Liver (tissue), 9 donors: ENCODE results near the gene LCE2A. TPM values are rescaled to one million over a fixed set of nuclear protein-coding genes. Genes with fewer than 3 reads are reported as not detected.

Experiments
- DNase-seq: peaks from one replicate; pipeline ENCODE4 v3.0.0-alpha.2; 2017; ENCODE audit warnings: low spot score
- H3K27ac ChIP-seq, 2 donors: one replicate each; pipeline ENCODE4 v1.7.0; 2013; ENCODE audit warnings: inconsistent platforms in 2 of 2, low read length in 2 of 2, control low read depth in 1 of 2, low read depth in 1 of 2, mild to moderate bottlenecking in 1 of 2
- H3K27me3 ChIP-seq, 4 donors: one replicate each; pipeline versions ENCODE4 v1.6.1 to v1.7.0; 2013; ENCODE audit warnings: low read length in 3 of 4, inconsistent platforms in 1 of 4, mild to moderate bottlenecking in 1 of 4, moderate library complexity in 1 of 4; ENCODE audit not compliant: control insufficient read depth in 4 of 4, insufficient read depth in 4 of 4
- H3K36me3 ChIP-seq, 4 donors: one replicate each; pipeline versions ENCODE4 v1.6.1 to v1.7.0; 2013; ENCODE audit warnings: low read length in 3 of 4, mild to moderate bottlenecking in 3 of 4, low read depth in 1 of 4, moderate library complexity in 1 of 4; ENCODE audit not compliant: control insufficient read depth in 4 of 4, insufficient read depth in 3 of 4
- H3K4me1 ChIP-seq, 4 donors: one replicate each; pipeline versions ENCODE4 v1.6.1 to v1.7.0; 2013; ENCODE audit warnings: low read length in 3 of 4, mild to moderate bottlenecking in 3 of 4, moderate library complexity in 1 of 4; ENCODE audit not compliant: control insufficient read depth in 4 of 4, insufficient read depth in 4 of 4
- H3K4me3 ChIP-seq, 3 donors: one replicate each; pipeline versions ENCODE4 v1.6.1 to v1.7.0; 2013; ENCODE audit warnings: low read length in 3 of 3, control low read depth in 1 of 3, low read depth in 1 of 3, mild to moderate bottlenecking in 1 of 3
- H3K9ac ChIP-seq, 2 donors: one replicate each; pipeline ENCODE4 v1.7.0; 2013; ENCODE audit warnings: low read length in 2 of 2, mild to moderate bottlenecking in 2 of 2, moderate library complexity in 2 of 2, control low read depth in 1 of 2, low read depth in 1 of 2
- H3K9me3 ChIP-seq, 4 donors: one replicate each; pipeline versions ENCODE4 v1.6.1 to v1.7.0; 2013; ENCODE audit warnings: low read length in 3 of 4; ENCODE audit not compliant: control insufficient read depth in 4 of 4
- EGR1 ChIP-seq, 2 donors: IDR thresholded peaks; 2 replicates each; pipeline ENCODE4 v1.6.1; 2016 to 2018; ENCODE audit warnings: antibody characterized with exemption in 2 of 2, low read depth in 2 of 2
- FOXA1 ChIP-seq: IDR thresholded peaks from 2 replicates; pipeline ENCODE4 v1.6.1; 2016; ENCODE audit warnings: antibody characterized with exemption
- FOXA2 ChIP-seq: IDR thresholded peaks from 2 replicates; pipeline ENCODE4 v1.6.1; 2016; ENCODE audit warnings: antibody characterized with exemption
- GABPA ChIP-seq, 2 donors: IDR thresholded peaks in 1 of 2; conservative IDR thresholded peaks in 1 of 2; 2 replicates each; pipeline ENCODE4 v1.6.1; 2016; ENCODE audit warnings: antibody characterized with exemption in 2 of 2, mild to moderate bottlenecking in 1 of 2, moderate library complexity in 1 of 2
- HNF4A ChIP-seq, 2 donors: conservative IDR thresholded peaks; 2 replicates each; pipeline ENCODE4 v1.6.1; 2016; ENCODE audit warnings: antibody characterized with exemption in 2 of 2, mild to moderate bottlenecking in 2 of 2
- HNF4G ChIP-seq: IDR thresholded peaks from 2 replicates; pipeline ENCODE4 v1.6.1; 2016; ENCODE audit warnings: antibody characterized with exemption
- JUND ChIP-seq, 2 donors: IDR thresholded peaks; 2 replicates each; pipeline ENCODE4 v1.6.1; 2016; ENCODE audit warnings: antibody characterized with exemption in 2 of 2
- NR2F2 ChIP-seq: IDR thresholded peaks from 2 replicates; pipeline ENCODE4 v1.6.1; 2016; ENCODE audit warnings: antibody characterized with exemption
- RAD21 ChIP-seq, 2 donors: IDR thresholded peaks; 2 replicates each; pipeline ENCODE4 v1.6.1; 2016; ENCODE audit warnings: antibody characterized with exemption in 2 of 2, mild to moderate bottlenecking in 2 of 2
- RXRA ChIP-seq, 2 donors: IDR thresholded peaks; 2 replicates each; pipeline ENCODE4 v1.6.1; 2017 to 2018; ENCODE audit warnings: antibody characterized with exemption in 2 of 2, mild to moderate bottlenecking in 1 of 2
- SP1 ChIP-seq: IDR thresholded peaks from 2 replicates; pipeline ENCODE4 v1.6.1; 2018; ENCODE audit warnings: antibody characterized with exemption, mild to moderate bottlenecking
- YY1 ChIP-seq: IDR thresholded peaks from 2 replicates; pipeline ENCODE4 v1.6.1; 2016; ENCODE audit warnings: antibody characterized with exemption, mild to moderate bottlenecking
- WGBS: extraction: QIAGEN DNeasy Blood & Tissue Kit; methylation state at CpG from one replicate; pipeline ENCODE4 v1.1.7; 2013; 5-methylcytosine and 5-hydroxymethylcytosine counted together
- polyA plus RNA-seq, 2 donors: library from polyadenylated mRNA; stranded (reverse) in 1 of 2; unstranded in 1 of 2; fragments of 200-250 nt in 1 of 2; fragments of >200 nt in 1 of 2; fragmentation: Nextera tagmentation in 1 of 2; extraction: Ambion mirVana in 1 of 2; gene quantifications; one replicate each; pipeline versions ENCODE4 v1.2.1 to v1.2.3, GENCODE V29; 2013 to 2015
- total RNA-seq, 2 donors: library from RNA; depleted of rRNA; stranded (reverse); fragments of >200 nt; gene quantifications; one replicate each; pipeline ENCODE4 v1.2.3, GENCODE V29; 2014
- TF ChIP-seq, protein P1 (sequence below): IDR thresholded peaks from 2 replicates; pipeline ENCODE4 v1.6.1; 2016; ENCODE audit warnings: antibody characterized with exemption
- TF ChIP-seq, protein P2 (sequence below): IDR thresholded peaks from 2 replicates; pipeline ENCODE4 v1.6.1; 2016; ENCODE audit warnings: antibody characterized with exemption
- TF ChIP-seq, protein P3 (sequence below): IDR thresholded peaks from 2 replicates; pipeline ENCODE4 v1.6.1; 2016; ENCODE audit warnings: antibody characterized with exemption, mild to moderate bottlenecking
- TF ChIP-seq, protein P4 (sequence below): IDR thresholded peaks from 2 replicates; pipeline ENCODE4 v1.6.1; 2016; ENCODE audit warnings: antibody characterized with exemption
- TF ChIP-seq, protein P5 (sequence below): fragments of 150-350 bp; IDR thresholded peaks from 2 replicates; pipeline ENCODE4 v1.5.1; 2017; ENCODE audit warnings: improper control_type of control experiment, low read depth, low read length; ENCODE audit not compliant: missing input control
- donor health status: healthy.
- donor health status: healthy.
- donor health status: healthy.
- donor health status: healthy.
- donor health status: healthy.

Gene LCE2A
- total and polyA plus RNA-seq, 4 donors: not detected

DNA sequence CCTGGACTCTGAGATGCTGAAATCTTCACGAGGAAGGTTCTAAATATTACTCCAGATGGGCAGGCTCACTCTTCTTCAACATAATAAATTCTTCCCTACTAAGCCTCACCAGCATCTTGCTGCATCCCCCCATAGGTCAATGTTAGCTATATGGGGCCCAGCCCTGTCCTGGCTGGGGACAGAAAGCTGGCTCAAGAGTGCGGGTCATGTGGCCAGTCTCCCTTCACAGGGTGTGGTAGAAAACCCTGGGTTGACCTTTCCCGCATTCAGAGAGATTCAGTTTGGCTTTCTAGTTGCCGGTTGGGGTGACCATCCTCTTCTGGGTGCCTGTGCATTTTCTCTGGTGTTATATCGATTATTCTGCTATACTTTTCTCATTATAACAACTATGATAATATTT, 39.9 kb downstream of the LCE2A start:
- WGBS: 76% methylated on average over 5 of the region's 5 CpGs
- Histone ChIP-seq H3K9ac (no peak overlapping the region), H3K27me3 (no peaks in the 10 kb centered on the region), H3K27ac (no peak overlapping the region), H3K36me3 (no peaks in the 10 kb centered on the region), H3K9me3 (no peaks in the 10 kb centered on the region), H3K4me1 (no peaks in the 10 kb centered on the region), H3K4me3 (no peak overlapping the region)
- no peak for DNase-seq
- no peak for TF ChIP-seq NR2F2
- TF ChIP-seq GABPA (IDR thresholded peaks at IDR 0.05 in 1 of 2, conservative IDR thresholded peaks at IDR 0.05 in 1 of 2): no peak
- TF ChIP-seq, protein P1, sequence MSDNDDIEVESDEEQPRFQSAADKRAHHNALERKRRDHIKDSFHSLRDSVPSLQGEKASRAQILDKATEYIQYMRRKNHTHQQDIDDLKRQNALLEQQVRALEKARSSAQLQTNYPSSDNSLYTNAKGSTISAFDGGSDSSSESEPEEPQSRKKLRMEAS: no peak
- TF ChIP-seq HNF4G: no peak
- TF ChIP-seq, protein P2, sequence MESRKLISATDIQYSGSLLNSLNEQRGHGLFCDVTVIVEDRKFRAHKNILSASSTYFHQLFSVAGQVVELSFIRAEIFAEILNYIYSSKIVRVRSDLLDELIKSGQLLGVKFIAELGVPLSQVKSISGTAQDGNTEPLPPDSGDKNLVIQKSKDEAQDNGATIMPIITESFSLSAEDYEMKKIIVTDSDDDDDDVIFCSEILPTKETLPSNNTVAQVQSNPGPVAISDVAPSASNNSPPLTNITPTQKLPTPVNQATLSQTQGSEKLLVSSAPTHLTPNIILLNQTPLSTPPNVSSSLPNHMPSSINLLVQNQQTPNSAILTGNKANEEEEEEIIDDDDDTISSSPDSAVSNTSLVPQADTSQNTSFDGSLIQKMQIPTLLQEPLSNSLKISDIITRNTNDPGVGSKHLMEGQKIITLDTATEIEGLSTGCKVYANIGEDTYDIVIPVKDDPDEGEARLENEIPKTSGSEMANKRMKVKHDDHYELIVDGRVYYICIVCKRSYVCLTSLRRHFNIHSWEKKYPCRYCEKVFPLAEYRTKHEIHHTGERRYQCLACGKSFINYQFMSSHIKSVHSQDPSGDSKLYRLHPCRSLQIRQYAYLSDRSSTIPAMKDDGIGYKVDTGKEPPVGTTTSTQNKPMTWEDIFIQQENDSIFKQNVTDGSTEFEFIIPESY: no peak
- no peak for TF ChIP-seq FOXA1
- TF ChIP-seq SP1: no peak
- TF ChIP-seq EGR1 (IDR thresholded peaks at IDR 0.05; ENCODE audit: low read depth in 2 of 2): no peak
- no peak for TF ChIP-seq RXRA (IDR thresholded peaks at IDR 0.05)
- no peak for TF ChIP-seq HNF4A (conservative IDR thresholded peaks at IDR 0.05)
- TF ChIP-seq, protein P3, sequence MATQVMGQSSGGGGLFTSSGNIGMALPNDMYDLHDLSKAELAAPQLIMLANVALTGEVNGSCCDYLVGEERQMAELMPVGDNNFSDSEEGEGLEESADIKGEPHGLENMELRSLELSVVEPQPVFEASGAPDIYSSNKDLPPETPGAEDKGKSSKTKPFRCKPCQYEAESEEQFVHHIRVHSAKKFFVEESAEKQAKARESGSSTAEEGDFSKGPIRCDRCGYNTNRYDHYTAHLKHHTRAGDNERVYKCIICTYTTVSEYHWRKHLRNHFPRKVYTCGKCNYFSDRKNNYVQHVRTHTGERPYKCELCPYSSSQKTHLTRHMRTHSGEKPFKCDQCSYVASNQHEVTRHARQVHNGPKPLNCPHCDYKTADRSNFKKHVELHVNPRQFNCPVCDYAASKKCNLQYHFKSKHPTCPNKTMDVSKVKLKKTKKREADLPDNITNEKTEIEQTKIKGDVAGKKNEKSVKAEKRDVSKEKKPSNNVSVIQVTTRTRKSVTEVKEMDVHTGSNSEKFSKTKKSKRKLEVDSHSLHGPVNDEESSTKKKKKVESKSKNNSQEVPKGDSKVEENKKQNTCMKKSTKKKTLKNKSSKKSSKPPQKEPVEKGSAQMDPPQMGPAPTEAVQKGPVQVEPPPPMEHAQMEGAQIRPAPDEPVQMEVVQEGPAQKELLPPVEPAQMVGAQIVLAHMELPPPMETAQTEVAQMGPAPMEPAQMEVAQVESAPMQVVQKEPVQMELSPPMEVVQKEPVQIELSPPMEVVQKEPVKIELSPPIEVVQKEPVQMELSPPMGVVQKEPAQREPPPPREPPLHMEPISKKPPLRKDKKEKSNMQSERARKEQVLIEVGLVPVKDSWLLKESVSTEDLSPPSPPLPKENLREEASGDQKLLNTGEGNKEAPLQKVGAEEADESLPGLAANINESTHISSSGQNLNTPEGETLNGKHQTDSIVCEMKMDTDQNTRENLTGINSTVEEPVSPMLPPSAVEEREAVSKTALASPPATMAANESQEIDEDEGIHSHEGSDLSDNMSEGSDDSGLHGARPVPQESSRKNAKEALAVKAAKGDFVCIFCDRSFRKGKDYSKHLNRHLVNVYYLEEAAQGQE: no peak
- TF ChIP-seq, protein P4, sequence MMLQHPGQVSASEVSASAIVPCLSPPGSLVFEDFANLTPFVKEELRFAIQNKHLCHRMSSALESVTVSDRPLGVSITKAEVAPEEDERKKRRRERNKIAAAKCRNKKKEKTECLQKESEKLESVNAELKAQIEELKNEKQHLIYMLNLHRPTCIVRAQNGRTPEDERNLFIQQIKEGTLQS: no peak
- TF ChIP-seq FOXA2: no peak
- no peak for TF ChIP-seq RAD21 (IDR thresholded peaks at IDR 0.05)
- TF ChIP-seq YY1: no peak
- TF ChIP-seq JUND (IDR thresholded peaks at IDR 0.05): no peak

DNA sequence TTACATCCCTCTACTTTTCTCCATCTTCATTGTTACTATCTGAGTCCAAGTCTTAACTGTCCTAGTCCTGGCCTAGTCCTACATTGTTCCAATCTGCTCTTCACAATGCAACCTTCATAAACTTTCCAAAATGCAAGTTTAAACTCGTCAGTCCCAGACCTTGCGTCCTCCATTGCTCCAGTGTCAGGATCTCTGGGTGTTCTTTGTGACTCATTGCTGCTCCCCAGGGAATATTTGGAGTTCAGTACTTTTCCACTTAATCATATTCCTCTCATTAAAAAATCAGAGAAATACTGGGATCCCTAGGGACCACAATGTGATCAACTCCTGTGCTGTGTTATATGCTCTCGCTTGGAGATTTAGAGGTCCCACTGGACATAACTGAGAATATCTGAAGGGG, 41.7 kb downstream of the LCE2A start:
- Histone ChIP-seq H3K36me3 (no peaks in the 10 kb centered on the region), H3K9me3 (no peaks in the 10 kb centered on the region), H3K4me1 (no peaks in the 10 kb centered on the region), H3K9ac (no peak overlapping the region), H3K4me3 (no peak overlapping the region), H3K27me3 (no peaks in the 10 kb centered on the region), H3K27ac (no peak overlapping the region)
- WGBS: 92% methylated on average over 3 of the region's 3 CpGs
- no peak for DNase-seq
- no peak for TF ChIP-seq HNF4G
- TF ChIP-seq, protein P5, sequence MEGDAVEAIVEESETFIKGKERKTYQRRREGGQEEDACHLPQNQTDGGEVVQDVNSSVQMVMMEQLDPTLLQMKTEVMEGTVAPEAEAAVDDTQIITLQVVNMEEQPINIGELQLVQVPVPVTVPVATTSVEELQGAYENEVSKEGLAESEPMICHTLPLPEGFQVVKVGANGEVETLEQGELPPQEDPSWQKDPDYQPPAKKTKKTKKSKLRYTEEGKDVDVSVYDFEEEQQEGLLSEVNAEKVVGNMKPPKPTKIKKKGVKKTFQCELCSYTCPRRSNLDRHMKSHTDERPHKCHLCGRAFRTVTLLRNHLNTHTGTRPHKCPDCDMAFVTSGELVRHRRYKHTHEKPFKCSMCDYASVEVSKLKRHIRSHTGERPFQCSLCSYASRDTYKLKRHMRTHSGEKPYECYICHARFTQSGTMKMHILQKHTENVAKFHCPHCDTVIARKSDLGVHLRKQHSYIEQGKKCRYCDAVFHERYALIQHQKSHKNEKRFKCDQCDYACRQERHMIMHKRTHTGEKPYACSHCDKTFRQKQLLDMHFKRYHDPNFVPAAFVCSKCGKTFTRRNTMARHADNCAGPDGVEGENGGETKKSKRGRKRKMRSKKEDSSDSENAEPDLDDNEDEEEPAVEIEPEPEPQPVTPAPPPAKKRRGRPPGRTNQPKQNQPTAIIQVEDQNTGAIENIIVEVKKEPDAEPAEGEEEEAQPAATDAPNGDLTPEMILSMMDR: no peak
- TF ChIP-seq, protein P4: no peak
- no peak for TF ChIP-seq HNF4A (conservative IDR thresholded peaks at IDR 0.05)
- TF ChIP-seq RXRA (IDR thresholded peaks at IDR 0.05): no peak
- no peak for TF ChIP-seq SP1
- no peak for TF ChIP-seq JUND (IDR thresholded peaks at IDR 0.05)
- TF ChIP-seq, protein P2: no peak
- TF ChIP-seq, protein P1: no peak
- TF ChIP-seq FOXA1: no peak
- TF ChIP-seq EGR1 (IDR thresholded peaks at IDR 0.05; ENCODE audit: low read depth in 2 of 2): no peak
- TF ChIP-seq, protein P3: no peak
- no peak for TF ChIP-seq YY1
